Measurements from ENCODE around the gene HSD17B11.
"Not testable (repeated sequence)": the region's sequence is repeated elsewhere in the genome, so short reads cannot be mapped to it uniquely, and the experiment has no call there.

DNA sequence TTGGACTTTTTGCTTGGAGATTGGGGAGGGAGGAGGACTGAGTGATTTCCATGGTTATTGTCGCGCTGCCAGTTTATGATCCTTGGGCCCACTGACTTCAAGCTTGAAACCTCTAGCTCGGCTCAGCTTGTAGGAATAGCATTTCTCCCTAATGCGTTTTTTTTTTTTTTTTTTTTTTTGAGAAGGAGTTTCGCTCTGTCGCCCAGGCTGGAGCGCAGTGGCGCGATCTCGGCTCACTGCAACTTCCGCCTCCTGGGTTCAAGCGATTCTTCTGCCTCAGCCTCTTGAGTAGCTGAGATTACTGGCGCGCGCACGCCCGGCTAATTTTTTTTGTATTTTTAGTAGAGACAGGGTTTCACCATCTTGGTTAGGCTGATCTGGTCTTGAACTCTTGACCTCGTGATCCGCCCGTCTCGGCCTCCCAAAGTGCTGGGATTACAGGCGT, 33.1 kb upstream of the HSD17B11 start:
- TF ChIP-seq CTCF (conservative IDR thresholded peaks at IDR 0.05 in 1 of 2, IDR thresholded peaks at IDR 0.05 in 1 of 2; ENCODE audit: extremely low read depth in 1 of 2, insufficient read depth in 1 of 2, low read depth in 1 of 2, low read length in 2 of 2); EZH2 (IDR thresholded peaks at IDR 0.05; ENCODE audit: borderline replicate concordance, low read length): not testable (repeated sequence)
